ENCODE measurements around the gene ATG16L2.
A peak's percentile ranks its signal among the peaks of the same experiment; 100 is the strongest.

Gene ATG16L2

DNA sequence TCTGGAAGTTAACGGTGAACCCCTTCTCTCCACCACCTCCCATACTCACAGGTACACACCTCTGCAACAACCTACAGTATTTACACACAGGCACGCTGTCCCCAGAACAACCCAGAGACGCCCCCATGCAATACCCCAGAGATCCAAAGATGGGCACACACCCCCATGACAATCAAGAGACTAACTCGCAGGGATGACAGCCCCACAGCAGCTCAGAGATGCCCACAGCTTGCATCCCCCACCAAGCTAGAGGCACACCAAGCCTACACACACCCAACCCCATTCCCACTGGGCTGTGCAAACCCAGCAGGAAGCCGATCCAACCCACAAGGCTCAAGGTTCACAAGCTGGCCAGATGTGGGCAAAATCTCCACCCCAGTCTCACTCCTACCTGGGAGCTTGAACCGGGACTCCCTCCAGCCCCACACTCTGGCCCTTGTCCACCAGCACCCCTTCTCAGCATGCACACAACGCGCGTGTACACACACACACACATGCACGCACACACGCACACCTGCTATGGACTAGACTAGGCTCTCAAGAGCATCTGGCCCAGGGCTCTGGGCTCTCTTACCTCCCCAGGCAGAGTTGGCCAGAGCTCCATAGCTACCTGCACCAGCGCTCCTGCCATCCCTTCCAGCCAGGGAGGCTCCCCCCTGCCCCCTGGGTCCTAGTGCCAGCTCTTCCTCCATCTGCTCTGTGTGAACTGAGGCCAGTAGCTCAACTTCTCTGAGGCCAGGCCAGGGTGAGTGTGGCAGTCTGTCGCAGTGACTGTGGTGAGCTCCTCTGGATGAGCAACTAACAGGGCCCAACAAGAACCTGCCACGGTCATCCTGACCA, 31.9 kb upstream of the ATG16L2 start:
- peaks cover 13% of the 10 kb centered on the region for H3K4me1 ChIP-seq
- H3K9me3 ChIP-seq: no peaks in the 10 kb centered on the region
- H3K27me3 ChIP-seq: no peaks in the 10 kb centered on the region
- H3K4me3 ChIP-seq (ENCODE audit: low read depth, low read length): peak overlapping the region; percentile 38
- DNase-seq: no peak
- H3K36me3 ChIP-seq: no peaks in the 10 kb centered on the region
- TF ChIP-seq, protein P1, sequence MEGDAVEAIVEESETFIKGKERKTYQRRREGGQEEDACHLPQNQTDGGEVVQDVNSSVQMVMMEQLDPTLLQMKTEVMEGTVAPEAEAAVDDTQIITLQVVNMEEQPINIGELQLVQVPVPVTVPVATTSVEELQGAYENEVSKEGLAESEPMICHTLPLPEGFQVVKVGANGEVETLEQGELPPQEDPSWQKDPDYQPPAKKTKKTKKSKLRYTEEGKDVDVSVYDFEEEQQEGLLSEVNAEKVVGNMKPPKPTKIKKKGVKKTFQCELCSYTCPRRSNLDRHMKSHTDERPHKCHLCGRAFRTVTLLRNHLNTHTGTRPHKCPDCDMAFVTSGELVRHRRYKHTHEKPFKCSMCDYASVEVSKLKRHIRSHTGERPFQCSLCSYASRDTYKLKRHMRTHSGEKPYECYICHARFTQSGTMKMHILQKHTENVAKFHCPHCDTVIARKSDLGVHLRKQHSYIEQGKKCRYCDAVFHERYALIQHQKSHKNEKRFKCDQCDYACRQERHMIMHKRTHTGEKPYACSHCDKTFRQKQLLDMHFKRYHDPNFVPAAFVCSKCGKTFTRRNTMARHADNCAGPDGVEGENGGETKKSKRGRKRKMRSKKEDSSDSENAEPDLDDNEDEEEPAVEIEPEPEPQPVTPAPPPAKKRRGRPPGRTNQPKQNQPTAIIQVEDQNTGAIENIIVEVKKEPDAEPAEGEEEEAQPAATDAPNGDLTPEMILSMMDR (IDR thresholded peaks at IDR 0.05; ENCODE audit: low read depth, low read length): no peak

GRCh38 chr11:72783144-72783905, 30.9 kb upstream of the ATG16L2 start:
- H3K4me1 ChIP-seq: peaks cover 3% of the 10 kb centered on the region

DNA sequence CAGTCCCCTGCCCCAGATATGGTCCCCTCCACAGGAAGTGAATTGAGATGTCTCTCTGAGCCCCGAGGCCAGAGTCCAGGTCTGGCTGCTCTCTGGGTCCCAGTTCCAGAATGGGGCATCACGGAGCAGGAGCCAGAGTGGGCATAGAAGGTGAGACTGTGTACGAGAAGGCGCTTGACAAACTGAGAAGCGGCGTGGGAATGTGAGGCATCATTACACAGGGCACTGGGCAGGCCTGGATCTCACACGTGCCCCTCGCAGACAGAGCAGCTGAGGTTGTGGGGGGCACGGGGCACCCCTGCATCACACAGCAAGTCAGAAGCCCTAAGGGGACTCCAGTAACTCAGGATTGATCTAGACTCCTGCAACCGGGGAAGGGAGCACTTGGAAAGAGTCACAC, 29.5 kb upstream of the ATG16L2 start:
- no peak overlapping the region for H3K4me3 ChIP-seq (ENCODE audit: low read depth, low read length)
- no peaks in the 10 kb centered on the region for H3K4me1 ChIP-seq
- no peaks in the 10 kb centered on the region for H3K27me3 ChIP-seq
- no peaks in the 10 kb centered on the region for H3K36me3 ChIP-seq
- H3K9me3 ChIP-seq: no peaks in the 10 kb centered on the region
- TF ChIP-seq, protein P1 (IDR thresholded peaks at IDR 0.05; ENCODE audit: low read depth, low read length): no peak
- DNase-seq: no peak

More at GRCh38 chr11:72783144-72783905, 30.9 kb upstream of the ATG16L2 start:
- no peaks in the 10 kb centered on the region for H3K36me3 ChIP-seq
- H3K27me3 ChIP-seq: no peaks in the 10 kb centered on the region
- H3K9me3 ChIP-seq: no peaks in the 10 kb centered on the region
- H3K4me3 ChIP-seq (ENCODE audit: low read depth, low read length): no peak overlapping the region
- no peak for DNase-seq
- TF ChIP-seq, protein P1 (IDR thresholded peaks at IDR 0.05; ENCODE audit: low read depth, low read length): no peak

- Histone ChIP-seq H3K4me1 (no peaks in the 10 kb centered on the region), H3K4me3 (ENCODE audit: low read depth, low read length) (no peak overlapping the region), H3K9me3 (no peaks in the 10 kb centered on the region), H3K36me3 (no peaks in the 10 kb centered on the region), H3K27me3 (no peaks in the 10 kb centered on the region)
- DNase-seq: no peak
- TF ChIP-seq, protein P1 (IDR thresholded peaks at IDR 0.05; ENCODE audit: low read depth, low read length): no peak
Measured at GRCh38 chr11:72786305-72787215, 27.7 kb upstream of the ATG16L2 start.

- no peak for DNase-seq
Measured at GRCh38 chr11:72787216-72788104, 26.8 kb upstream of the ATG16L2 start.

More at GRCh38 chr11:72787216-72788104, 26.8 kb upstream of the ATG16L2 start:
- no peaks in the 10 kb centered on the region for H3K36me3 ChIP-seq
- no peaks in the 10 kb centered on the region for H3K4me1 ChIP-seq
- no peak overlapping the region for H3K4me3 ChIP-seq (ENCODE audit: low read depth, low read length)
- H3K9me3 ChIP-seq: no peaks in the 10 kb centered on the region
- TF ChIP-seq, protein P1 (IDR thresholded peaks at IDR 0.05; ENCODE audit: low read depth, low read length): no peak; the same call in 1 of the 2 replicates
- H3K27me3 ChIP-seq: no peaks in the 10 kb centered on the region
